GM19438 (cell line): ENCODE data around the gene RAB35.
A peak's percentile ranks its signal among the peaks of the same experiment; 100 is the strongest.

Experiments used
- ATAC-seq: cut with Tn5 transposase; IDR thresholded peaks from one replicate; pipeline ENCODE4 v1.9.1; 2021; ENCODE audit warnings: low read depth; ENCODE audit not compliant: unreplicated experiment

RAB35 gene

GRCh38 chr12:120116441-120116791 is at the start of gene RAB35:
Gene RAB35 (minus strand): TSS chr12:120116753. CDS start chr12:120116650, 103 bp downstream.
- ATAC-seq, result peak; percentile 10

GRCh38 chr12:120164293-120164692 is 47.7 kb upstream of the RAB35 start:
- ATAC-seq, result no peak

DNA sequence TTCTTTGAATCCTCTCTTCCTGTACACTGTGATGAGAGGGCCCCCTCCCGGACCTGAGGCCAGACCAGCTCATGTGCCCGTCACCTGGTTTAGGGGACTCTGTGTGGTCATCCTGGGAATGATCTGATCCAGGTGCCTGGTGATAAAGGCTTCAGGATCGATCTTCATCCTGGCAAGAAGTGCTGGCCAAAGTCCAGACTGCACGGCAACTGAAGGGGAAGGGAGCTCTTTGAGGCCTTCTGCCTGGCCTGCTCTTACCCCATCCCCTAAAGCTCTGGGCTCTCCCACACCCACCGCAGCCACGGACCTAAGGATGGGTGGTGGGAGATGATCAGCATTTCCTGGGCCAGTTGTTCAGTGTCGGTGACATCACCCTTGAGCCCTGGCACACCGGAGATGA is 46.2 kb upstream of the RAB35 start:
- ATAC-seq, result no peak

GRCh38 chr12:120161852-120162251 is 45.3 kb upstream of the RAB35 start:
- ATAC-seq, result no peak

DNA sequence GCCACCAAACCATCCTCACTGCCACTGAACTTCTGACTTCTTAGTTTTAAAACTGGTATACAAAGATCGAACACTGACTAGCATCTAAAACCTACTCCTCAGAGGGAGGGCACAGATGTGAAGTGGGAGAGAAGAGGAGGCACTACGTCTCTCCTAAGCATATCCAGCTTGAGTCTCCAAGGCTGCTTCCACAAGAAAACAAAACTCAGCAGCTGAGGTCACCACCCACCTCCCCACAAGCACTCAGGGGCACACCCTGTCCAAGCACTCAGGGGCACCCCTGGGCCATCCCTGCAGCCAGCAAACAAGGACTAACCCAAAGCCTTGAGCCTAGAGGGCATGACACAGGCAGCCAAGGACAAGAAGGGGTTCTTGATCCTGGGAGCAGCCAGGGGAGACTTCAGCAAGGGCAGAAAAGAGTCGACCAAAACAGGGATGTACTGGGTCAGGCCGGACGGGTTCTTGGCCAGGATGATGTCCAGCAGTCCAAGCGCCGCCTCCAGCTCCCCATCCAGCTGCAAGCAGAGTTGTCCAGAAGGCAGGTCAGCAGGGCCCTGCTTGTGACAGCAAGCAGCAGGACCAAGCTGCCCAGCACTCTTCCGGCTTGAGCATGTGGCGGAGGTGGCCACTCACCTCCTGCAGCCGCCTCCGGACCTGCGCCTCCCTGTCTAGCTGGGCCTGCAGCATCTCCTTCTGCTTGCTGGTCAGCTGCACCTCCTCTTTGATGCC is 43.1 kb upstream of the RAB35 start:
- ATAC-seq, result no peak

DNA sequence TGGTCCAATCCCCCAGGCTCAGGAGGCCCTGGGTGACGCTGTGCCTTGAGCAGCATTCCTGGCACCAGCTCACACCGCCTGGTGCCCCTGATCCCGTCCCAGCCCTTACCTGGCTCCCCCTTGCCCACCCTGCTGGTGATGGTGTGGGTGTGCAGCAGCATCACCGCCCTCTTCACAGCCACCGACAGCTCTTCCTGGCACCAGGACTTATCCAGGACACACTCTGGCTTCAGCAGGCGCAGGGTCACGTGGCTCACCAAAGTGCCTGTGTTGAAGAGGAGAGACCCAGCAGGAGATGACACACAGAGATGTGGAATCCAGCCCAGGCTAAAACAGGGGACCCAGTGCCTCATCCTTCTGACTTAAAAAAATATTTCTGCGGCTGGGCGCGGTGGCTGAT is 41.8 kb upstream of the RAB35 start:
- no peak for ATAC-seq

GRCh38 chr12:120157678-120158077 is 41.1 kb upstream of the RAB35 start:
- no peak for ATAC-seq

DNA sequence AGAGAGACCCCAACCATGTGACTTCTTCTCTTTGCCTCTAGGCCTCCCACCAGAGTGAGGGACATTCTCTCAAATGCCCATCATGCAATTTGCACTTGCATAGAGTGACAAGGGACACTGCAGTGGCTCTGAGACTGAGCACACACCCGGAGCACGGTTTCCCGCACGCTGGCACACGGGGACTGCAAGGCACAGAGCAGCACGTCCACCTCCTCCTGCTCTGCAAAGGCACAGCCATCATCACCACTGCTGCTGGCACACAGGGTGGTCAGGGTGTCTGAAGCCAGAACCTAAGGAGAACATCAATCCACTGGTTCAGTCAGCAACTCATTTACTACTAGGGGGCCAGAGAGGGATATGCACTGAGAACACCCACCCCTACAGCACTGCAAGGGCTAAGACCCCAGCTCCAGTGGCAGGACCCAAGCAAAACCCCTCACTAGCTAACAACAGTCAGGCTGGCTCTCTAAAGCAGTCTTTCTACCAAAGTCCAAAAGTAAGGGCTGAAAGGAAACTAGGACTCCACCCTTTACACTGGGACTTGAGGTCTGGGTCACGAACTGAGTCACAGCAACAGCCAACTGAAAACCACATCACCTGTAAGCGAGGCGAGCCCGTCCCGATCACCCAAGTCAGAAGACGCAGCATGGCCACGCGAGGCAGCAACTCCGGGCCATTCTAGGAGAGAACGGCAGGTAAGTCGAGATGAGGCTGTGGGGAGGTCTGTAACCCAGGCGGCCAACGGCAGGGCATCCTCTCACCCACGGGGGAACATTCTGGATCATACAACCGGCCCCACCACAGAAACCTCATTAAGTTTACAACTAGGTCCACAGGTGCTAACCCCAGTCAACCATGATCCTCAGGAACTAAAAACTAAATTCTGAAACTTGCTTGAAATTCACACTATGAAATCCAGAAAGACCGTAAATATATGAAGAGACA is 40.0 kb upstream of the RAB35 start:
- no peak for ATAC-seq

GRCh38 chr12:120155072-120155471 is 38.5 kb upstream of the RAB35 start:
- ATAC-seq, result no peak

- ATAC-seq, result no peak
Observed at GRCh38 chr12:120150919-120151525, 34.5 kb upstream of the RAB35 start.

DNA sequence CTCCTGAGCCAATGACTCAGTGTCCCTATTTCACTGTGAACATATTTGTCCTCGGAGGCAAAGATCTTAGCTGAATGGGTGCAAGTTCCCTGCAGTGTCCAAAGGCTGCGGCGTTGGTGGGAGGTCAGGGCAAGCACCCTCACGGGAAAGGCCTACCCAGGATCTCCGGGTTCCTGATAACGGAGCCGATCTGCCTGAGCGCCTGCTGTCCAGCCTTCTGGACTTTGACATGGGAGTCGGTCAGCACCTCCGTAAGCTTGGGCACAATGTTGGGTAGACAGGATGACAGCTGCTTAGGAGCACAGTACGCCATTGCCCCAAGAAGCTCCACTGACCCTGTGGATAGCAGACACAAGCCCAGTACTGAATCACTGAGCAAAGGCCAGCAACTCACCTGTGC is 31.5 kb upstream of the RAB35 start:
- no peak for ATAC-seq

GRCh38 chr12:120145164-120145563 is 28.6 kb upstream of the RAB35 start:
- no peak for ATAC-seq

DNA sequence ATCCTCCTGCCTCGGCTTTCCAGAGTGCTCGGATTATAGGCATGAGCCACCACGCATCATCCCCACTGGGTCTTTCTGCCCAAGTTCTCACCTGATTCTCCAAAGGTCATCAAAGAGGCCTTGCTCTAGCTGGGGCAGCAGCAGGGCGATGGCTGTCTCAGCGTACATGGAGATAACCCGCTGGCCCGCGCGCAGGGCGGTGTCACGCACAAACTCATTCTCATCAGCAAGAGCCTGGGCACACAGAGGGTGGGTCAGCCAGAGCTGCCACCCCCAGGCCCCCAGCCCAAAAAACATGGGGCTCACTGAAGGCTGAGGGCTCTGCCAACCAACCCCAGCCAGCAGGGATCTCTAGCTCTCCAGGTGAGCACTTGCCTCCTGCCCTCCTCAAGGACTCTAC is 27.7 kb upstream of the RAB35 start:
- no peak for ATAC-seq

DNA sequence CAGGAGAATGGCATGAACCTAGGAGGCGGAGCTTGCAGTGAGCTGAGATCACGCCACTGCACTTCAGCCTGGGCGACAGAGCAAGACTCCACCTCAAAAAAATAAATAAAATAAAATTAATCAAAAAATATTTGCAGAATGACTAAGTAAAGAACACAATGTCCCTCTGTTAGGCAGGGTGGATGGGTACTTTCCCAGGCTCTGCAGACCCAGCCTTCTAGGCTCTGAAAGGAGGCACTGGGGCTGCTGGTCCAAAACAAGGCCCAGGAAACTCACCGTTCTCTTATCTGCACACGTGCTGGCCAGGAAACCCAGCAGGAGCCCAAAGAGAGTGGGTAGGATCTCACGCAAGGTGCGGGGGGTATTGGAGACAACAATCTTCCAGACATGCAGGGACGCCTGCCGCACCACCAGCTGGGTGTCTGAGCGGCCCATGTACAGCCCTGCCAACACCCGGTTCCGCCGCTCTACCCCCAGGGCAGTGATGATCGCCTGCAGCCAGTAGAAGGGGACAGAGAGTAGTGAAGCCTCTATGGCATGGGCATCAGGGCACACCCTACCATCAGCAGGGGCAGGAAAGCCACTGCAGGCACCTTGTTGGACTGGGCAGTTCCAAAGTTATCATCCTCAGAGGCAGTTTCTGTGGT is 25.8 kb upstream of the RAB35 start:
- ATAC-seq, result no peak

DNA sequence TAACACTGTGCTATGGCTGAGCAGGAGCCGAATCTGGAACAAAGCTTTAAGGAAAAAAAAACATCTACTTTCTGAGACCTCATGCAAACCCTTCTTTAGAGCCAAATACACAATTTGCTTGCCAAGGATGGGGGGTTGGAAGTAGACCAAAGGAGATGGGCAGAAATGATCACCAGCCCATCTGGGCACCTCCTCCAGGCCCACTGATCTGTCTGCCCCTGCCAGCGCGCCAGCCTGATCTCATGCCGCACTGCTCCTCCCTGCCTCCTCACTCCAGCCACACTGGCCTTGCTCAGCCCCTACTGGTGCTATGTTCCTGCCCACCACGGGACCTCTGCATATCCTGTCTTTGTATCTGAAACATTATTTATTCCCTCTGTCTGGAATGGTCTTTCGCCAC is 24.8 kb upstream of the RAB35 start:
- ATAC-seq, result no peak

DNA sequence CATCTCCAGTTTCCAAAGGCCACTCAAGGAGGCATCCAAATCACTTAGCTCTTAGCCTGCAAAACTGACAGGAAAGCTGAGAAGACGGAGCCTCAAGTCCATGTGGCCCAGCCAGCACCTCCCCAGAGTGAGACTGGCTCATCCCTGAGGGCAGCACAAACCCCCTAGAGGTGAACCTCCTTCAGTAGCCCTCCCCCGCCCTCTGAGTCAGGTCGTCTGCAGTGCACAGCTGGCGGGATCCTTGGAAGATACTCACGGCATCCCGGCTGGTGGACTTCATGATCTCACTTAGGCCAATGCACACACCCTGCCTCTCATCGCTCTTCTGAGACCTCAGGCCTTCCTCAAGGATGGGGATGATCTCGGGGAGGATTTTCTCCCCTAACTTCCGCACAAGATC is 24.1 kb upstream of the RAB35 start:
- ATAC-seq, result no peak

DNA sequence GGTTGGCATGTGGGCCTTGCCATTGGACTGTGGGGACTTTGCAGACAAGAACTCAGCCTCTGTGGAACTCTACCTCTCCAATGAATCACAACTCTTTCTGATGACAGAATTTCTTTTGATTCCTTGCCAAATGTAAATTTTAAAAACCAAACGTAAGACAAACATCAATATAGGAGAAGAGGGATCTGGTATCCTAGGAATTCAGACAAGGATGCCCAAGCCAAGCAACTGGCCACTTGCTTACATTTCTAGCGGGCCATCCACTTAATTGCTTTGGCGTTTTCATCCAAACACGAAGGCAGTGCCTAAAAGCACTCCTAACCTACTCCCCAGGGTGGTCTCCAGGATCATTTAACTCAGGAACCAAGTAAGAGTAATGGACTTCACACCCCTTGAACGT is 23.4 kb upstream of the RAB35 start:
- no peak for ATAC-seq

- no peak for ATAC-seq
Observed at GRCh38 chr12:120138366-120138765, 21.8 kb upstream of the RAB35 start.

DNA sequence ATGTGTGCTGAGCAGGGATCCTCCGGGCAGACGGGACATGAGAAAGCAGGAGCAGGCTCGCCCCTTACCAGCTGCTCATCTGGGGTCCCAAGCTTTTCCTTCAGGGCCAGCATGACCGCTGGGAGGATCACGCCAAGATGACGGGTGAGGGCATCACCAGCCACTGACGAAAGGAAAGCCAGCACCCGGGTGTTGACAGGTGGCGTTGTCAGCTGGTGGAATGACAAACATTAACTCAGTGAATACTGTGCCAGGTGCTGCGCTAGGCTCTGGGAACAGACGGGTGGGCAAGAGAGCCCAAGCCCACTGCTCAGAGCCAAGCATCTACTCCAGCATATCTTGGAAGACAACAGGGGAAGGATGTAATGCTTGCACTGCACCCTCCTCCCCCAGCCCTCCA is 21.3 kb upstream of the RAB35 start:
- no peak for ATAC-seq

DNA sequence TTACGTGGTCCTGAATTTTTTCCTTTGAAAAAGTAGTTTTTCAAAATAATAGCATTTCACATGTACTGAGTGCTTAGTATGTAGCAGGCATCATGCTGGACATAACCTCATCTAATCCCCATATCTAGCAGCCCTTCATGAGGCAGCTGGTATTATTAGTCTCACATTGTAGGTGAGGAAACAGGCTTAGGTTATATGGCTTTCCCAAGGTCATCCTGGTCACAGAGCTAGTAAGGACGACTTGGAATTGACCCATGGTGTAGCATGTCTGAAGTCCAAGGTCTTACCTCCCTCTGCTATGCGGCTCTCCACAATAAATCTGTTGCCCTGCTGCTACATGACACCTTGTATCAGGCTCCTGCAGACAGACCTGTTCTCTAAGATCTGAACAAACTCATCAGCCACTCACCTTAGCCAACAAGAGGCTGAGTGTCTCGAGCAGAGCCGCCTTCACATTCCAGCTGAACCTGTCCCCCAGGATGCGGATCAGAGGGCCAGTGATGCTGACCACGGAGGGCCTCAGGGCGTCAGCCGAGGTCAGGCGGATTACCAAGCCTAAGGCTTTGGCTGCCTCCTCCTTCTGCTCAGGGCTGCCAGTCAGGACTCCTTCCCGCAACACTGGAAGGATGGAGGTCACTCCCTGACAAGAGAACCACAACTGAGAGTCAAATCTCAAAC is 19.7 kb upstream of the RAB35 start:
- no peak for ATAC-seq
